Subcutaneous adipose tissue (tissue), 4 donors: Measurements from ENCODE around the gene KDM5B. TPM values are rescaled to one million over a fixed set of nuclear protein-coding genes. Genes with fewer than 3 reads are reported as not detected.

ENCODE experiments used
- CTCF ChIP-seq: fragments of 450-650 bp; IDR thresholded peaks from one replicate; pipeline ENCODE4 v1.5.1; 2016; ENCODE audit warnings: low read depth, mild to moderate bottlenecking, control low read depth, antibody characterized with exemption, moderate library complexity
- total RNA-seq, 4 donors: library from RNA; depleted of rRNA; stranded (reverse); fragments of >200 nt; gene quantifications; one replicate each; pipeline ENCODE4 v1.1.0, GENCODE V29; 2016

The KDM5B gene
- total RNA-seq, 4 donors from 2014 or later, result 37.8 to 62.2 (median 48.2) TPM

- TF ChIP-seq CTCF, result no peak
These were observed 115.2 kb downstream of the KDM5B start for GRCh38 chr1:202692959-202693555.

GRCh38 chr1:202691816-202692215 lies 116.4 kb downstream of the KDM5B start:
- TF ChIP-seq CTCF, result no peak

GRCh38 chr1:202689493-202690342 lies 118.5 kb downstream of the KDM5B start:
- TF ChIP-seq CTCF, result no peak

GRCh38 chr1:202689082-202689481 lies 119.1 kb downstream of the KDM5B start:
- no peak for TF ChIP-seq CTCF

GRCh38 chr1:202688401-202688800 lies 119.8 kb downstream of the KDM5B start:
- TF ChIP-seq CTCF, result no peak

GRCh38 chr1:202687798-202688197 lies 120.4 kb downstream of the KDM5B start:
- no peak for TF ChIP-seq CTCF

- TF ChIP-seq CTCF, result no peak
These were observed 120.9 kb downstream of the KDM5B start for GRCh38 chr1:202687370-202687769.
